IPS-20b (cell line): ENCODE results near the gene STAP1.

Experiments
- H3K27ac ChIP-seq: one replicate; pipeline ENCODE4 v1.5.1; 2013; ENCODE audit warnings: low read length
- H3K27me3 ChIP-seq: 2 replicates; pipeline ENCODE4 v1.6.1; 2013; ENCODE audit warnings: mild to moderate bottlenecking, low read length, inconsistent platforms; ENCODE audit not compliant: insufficient read depth
- H3K36me3 ChIP-seq: 2 replicates; pipeline ENCODE4 v1.6.1; 2013; ENCODE audit warnings: low read depth, mild to moderate bottlenecking, inconsistent platforms, low read length, moderate library complexity; ENCODE audit not compliant: insufficient read depth
- H3K4me1 ChIP-seq: 2 replicates; pipeline ENCODE4 v1.6.1; 2013; ENCODE audit warnings: mild to moderate bottlenecking, control low read depth, inconsistent platforms, low read length, moderate library complexity; ENCODE audit not compliant: insufficient read depth
- H3K4me3 ChIP-seq: 2 replicates; pipeline ENCODE4 v1.5.1; 2013; ENCODE audit warnings: mild to moderate bottlenecking, low read length, inconsistent platforms
- H3K9ac ChIP-seq: 2 replicates; pipeline ENCODE4 v1.6.1; 2013; ENCODE audit warnings: low read depth, mild to moderate bottlenecking, inconsistent platforms, low read length, moderate library complexity
- H3K9me3 ChIP-seq: 2 replicates; pipeline ENCODE4 v1.6.1; 2013; ENCODE audit warnings: mild to moderate bottlenecking, low read depth, low read length, inconsistent platforms; ENCODE audit not compliant: insufficient read depth

STAP1 gene

DNA sequence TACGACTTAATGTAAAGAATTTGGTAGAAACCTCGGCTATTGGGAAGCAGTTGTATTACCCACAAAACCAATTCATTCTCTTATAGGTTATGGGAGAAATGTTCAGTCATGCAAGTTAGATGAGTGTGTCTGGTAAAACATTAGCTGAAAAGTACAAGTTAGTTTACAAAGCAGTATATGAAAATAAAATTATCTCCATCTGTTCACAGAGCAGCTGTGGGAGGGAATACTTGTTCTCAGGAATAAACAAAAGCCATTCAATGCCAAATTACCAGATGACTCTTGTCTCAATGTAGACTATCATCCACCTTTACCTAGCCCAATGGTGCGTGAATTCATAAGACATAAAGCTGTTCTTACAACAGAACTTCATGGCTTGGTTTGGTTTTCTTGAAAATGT, 28.6 kb downstream of the STAP1 start:
- H3K4me1 ChIP-seq, result no peaks in the 10 kb centered on the region
- no peaks in the 10 kb centered on the region for H3K9me3 ChIP-seq
- H3K27me3 ChIP-seq, result no peaks in the 10 kb centered on the region
- H3K27ac ChIP-seq, result no peak overlapping the region
- no peak overlapping the region for H3K9ac ChIP-seq
- H3K4me3 ChIP-seq, result no peak overlapping the region
- H3K36me3 ChIP-seq, result no peaks in the 10 kb centered on the region

DNA sequence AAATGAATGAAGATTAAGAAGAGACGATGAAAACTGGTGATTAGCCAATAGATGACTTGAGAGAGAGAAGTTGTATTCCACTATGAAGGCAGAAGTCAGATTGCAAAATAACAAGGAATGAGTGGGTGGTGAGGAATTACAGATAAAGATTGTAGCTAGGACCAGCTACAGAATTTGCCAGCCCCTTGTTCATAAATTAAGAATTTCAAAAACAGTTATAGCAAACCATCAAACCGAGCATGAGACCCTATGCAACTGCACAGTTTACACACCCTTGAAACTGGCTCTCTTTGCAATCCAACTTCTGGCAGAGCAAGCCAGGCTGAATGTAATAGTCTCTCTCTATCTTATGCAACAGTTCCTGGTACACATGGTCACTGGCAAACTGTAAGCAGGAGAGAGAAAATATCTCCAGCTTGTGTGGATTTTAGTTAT, 35.2 kb downstream of the STAP1 start:
- Histone ChIP-seq H3K27ac (no peak overlapping the region), H3K9me3 (peaks cover 22% of the 10 kb centered on the region), H3K9ac (no peak overlapping the region), H3K4me3 (no peak overlapping the region), H3K36me3 (no peaks in the 10 kb centered on the region), H3K4me1 (no peaks in the 10 kb centered on the region), H3K27me3 (no peaks in the 10 kb centered on the region)

DNA sequence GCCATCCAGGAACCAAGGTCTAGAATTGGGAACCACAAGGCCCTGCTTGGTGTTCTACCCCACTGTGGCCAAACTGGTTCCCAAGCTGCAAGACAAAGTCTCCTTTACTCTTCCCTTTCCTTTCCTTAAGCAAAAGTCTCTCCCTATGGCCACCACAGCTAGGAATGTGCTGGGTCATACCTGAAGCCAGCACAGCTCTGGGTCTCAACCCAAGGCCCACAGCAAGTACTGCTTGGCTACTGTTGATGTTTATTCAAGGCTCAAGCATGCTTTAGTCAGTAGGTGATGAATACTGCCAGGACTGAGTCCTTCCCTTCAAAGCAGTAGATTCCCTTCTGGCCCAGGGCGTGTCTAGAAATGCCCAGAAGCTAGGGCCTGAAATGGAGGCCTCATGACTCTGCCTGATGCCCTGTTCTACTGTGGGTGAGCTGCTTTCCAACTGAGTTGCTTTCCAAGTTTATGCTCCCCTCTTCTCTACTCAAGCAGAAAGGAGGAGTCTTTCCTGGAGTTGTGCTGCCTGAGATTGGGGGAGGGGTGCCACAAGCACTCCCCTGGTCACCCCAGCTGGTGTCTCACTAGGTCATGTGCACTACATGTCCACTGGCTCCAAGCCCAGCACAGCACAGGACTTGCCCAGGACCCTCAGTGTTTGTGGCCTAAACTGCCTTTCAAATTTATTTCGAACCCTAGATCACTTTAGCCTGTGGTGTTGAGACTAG, 44.9 kb downstream of the STAP1 start:
- H3K9ac ChIP-seq, result no peak overlapping the region
- no peaks in the 10 kb centered on the region for H3K4me1 ChIP-seq
- no peak overlapping the region for H3K27ac ChIP-seq
- no peaks in the 10 kb centered on the region; the same call in 1 of the 2 replicates for H3K9me3 ChIP-seq
- H3K36me3 ChIP-seq, result no peaks in the 10 kb centered on the region
- H3K4me3 ChIP-seq, result no peak overlapping the region
- no peaks in the 10 kb centered on the region for H3K27me3 ChIP-seq

- Histone ChIP-seq H3K4me1 (no peaks in the 10 kb centered on the region), H3K9ac (no peak overlapping the region), H3K36me3 (no peaks in the 10 kb centered on the region), H3K9me3 (no peaks in the 10 kb centered on the region; the same call in 1 of the 2 replicates), H3K4me3 (no peak overlapping the region), H3K27me3 (no peaks in the 10 kb centered on the region), H3K27ac (no peak overlapping the region)
Observed at GRCh38 chr4:67604029-67604381, 45.5 kb downstream of the STAP1 start.

GRCh38 chr4:67604749-67605148, 46.2 kb downstream of the STAP1 start:
- no peak overlapping the region for H3K9ac ChIP-seq
- no peaks in the 10 kb centered on the region for H3K27me3 ChIP-seq
- H3K4me1 ChIP-seq, result no peaks in the 10 kb centered on the region
- H3K27ac ChIP-seq, result no peak overlapping the region
- H3K9me3 ChIP-seq, result no peaks in the 10 kb centered on the region
- H3K36me3 ChIP-seq, result no peaks in the 10 kb centered on the region
- H3K4me3 ChIP-seq, result no peak overlapping the region

DNA sequence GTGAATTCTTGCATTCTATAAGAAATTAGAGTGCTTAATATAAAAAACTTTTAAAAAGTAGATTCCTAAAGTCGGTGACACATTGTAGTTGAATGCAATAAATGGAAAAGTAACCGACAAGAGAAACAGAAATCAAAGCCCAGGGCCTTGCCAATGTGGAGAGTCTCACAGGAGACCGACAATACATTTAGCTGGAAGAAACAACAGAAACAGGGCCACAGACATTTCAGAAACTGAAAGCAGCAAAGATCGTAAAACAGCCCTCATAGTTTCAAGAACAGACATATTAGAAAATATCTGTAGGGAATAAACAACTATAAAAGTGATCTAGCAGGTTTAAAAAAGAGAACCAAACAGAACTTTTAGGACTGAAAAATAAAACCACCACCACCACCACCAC, 49.5 kb downstream of the STAP1 start:
- H3K36me3 ChIP-seq, result no peaks in the 10 kb centered on the region
- no peaks in the 10 kb centered on the region for H3K9me3 ChIP-seq
- no peaks in the 10 kb centered on the region for H3K27me3 ChIP-seq
- H3K9ac ChIP-seq, result no peak overlapping the region
- no peak overlapping the region for H3K27ac ChIP-seq
- no peaks in the 10 kb centered on the region for H3K4me1 ChIP-seq
- H3K4me3 ChIP-seq, result no peak overlapping the region

DNA sequence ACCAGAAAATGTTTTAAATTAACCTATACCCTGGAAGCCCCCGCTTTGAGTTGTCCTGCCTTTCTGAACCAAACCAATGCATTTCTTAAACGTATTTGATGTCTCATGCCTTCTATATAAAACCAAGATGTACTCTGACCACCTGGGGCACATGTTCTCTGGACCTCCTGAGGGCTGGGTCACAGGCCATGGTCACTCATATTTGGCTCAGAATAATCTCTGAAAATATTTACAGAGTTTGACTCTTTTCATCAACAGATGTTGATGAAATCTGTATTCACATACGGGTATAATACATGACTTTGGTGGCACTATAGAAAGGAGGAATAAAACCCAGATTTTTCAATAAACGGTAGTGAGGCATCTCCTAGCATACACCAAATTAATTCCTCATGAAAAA, 55.7 kb downstream of the STAP1 start:
- Histone ChIP-seq H3K9me3 (no peaks in the 10 kb centered on the region), H3K4me3 (no peak overlapping the region), H3K4me1 (no peaks in the 10 kb centered on the region), H3K27me3 (no peaks in the 10 kb centered on the region), H3K9ac (no peak overlapping the region), H3K36me3 (peaks cover 34% of the 10 kb centered on the region), H3K27ac (no peak overlapping the region)

DNA sequence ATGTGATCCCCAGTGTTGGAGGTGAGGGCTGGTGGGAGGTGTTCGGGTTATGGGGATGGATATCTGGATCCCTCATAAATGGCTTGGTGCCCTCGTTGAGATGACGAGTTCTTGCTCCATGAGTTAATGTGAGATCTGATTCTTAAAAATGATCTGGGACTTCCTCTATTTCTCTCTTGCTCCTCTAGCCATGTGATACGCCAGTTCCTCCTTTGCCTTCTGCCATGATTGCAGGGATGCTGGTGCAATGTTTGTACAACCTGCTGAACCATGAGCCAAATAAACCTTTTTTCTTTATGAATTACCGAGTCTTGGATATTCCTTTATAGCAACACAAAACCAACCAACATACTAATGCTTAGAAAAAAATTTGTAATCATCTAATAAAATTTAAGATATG, 56.6 kb downstream of the STAP1 start:
- Histone ChIP-seq H3K4me1 (no peaks in the 10 kb centered on the region), H3K36me3 (peaks cover 43% of the 10 kb centered on the region), H3K27ac (no peak overlapping the region), H3K9ac (no peak overlapping the region), H3K9me3 (no peaks in the 10 kb centered on the region), H3K27me3 (no peaks in the 10 kb centered on the region), H3K4me3 (no peak overlapping the region)

GRCh38 chr4:67616478-67616877, 58.0 kb downstream of the STAP1 start:
- Histone ChIP-seq H3K27ac (no peak overlapping the region), H3K9me3 (no peaks in the 10 kb centered on the region), H3K4me3 (no peak overlapping the region), H3K27me3 (no peaks in the 10 kb centered on the region), H3K9ac (no peak overlapping the region), H3K36me3 (peaks cover 57% of the 10 kb centered on the region), H3K4me1 (no peaks in the 10 kb centered on the region)

DNA sequence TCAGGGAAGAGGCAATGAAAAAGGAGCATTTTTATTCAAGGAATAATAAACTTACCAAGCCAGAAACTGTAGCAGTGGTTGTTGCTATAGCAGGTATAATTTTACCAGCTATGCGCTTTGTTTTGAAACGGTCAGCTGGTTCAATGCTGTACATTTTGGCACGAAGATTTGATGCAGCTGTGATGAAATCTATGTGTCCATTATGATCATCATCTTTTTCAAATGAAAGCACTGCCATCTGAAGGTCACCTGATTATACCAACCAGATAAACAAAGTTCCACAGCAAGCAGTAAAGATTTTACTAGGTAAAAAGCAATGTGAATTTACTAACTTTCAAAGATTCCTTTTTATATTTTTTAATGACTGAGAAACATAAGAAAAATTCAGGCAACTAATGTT, 66.4 kb downstream of the STAP1 start:
- Histone ChIP-seq H3K4me1 (peaks cover 5% of the 10 kb centered on the region; the same call in 1 of the 2 replicates), H3K27ac (no peak overlapping the region), H3K36me3 (peaks cover 86% of the 10 kb centered on the region), H3K27me3 (no peaks in the 10 kb centered on the region), H3K4me3 (no peak overlapping the region), H3K9ac (no peak overlapping the region), H3K9me3 (no peaks in the 10 kb centered on the region)

DNA sequence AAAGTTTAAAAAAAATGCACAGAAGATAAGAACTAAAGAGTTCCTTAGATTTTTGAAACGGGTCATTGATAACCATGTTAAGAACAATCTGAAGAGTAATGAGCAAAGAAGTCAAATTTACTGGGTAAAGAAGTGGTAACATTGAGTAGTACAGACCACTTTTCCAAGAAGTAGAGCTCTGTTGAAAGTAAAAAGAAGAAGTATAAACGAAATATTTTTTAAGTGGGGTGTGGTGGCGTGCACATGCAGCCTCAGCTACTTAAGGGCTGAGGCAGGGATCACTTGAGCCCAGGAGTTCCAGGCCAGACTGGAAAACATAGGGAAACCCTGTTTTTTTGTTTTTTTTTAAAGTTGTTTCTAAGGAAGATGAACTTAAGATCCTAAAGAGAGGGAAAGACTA, 74.0 kb downstream of the STAP1 start:
- Histone ChIP-seq H3K36me3 (peaks cover 76% of the 10 kb centered on the region), H3K9ac (no peak overlapping the region), H3K27me3 (no peaks in the 10 kb centered on the region), H3K4me3 (no peak overlapping the region), H3K4me1 (no peaks in the 10 kb centered on the region), H3K27ac (no peak overlapping the region), H3K9me3 (no peaks in the 10 kb centered on the region)

- peaks cover 77% of the 10 kb centered on the region for H3K36me3 ChIP-seq
Observed at GRCh38 chr4:67634741-67635140, 76.2 kb downstream of the STAP1 start.

More at GRCh38 chr4:67634741-67635140, 76.2 kb downstream of the STAP1 start:
- Histone ChIP-seq H3K9ac (no peak overlapping the region), H3K27me3 (no peaks in the 10 kb centered on the region), H3K27ac (no peak overlapping the region), H3K4me3 (no peak overlapping the region), H3K9me3 (peaks cover 6% of the 10 kb centered on the region; the same call in 1 of the 2 replicates), H3K4me1 (no peaks in the 10 kb centered on the region)
